ENCODE data around the gene VSIG2. TPM values are rescaled to one million over a fixed set of nuclear protein-coding genes. Genes with fewer than 3 reads are reported as not detected.

Gene VSIG2
- total and polyA plus RNA-seq, 2 donors (not counting 1 experiment from before 2014, with no cell fraction given), result not detected

DNA sequence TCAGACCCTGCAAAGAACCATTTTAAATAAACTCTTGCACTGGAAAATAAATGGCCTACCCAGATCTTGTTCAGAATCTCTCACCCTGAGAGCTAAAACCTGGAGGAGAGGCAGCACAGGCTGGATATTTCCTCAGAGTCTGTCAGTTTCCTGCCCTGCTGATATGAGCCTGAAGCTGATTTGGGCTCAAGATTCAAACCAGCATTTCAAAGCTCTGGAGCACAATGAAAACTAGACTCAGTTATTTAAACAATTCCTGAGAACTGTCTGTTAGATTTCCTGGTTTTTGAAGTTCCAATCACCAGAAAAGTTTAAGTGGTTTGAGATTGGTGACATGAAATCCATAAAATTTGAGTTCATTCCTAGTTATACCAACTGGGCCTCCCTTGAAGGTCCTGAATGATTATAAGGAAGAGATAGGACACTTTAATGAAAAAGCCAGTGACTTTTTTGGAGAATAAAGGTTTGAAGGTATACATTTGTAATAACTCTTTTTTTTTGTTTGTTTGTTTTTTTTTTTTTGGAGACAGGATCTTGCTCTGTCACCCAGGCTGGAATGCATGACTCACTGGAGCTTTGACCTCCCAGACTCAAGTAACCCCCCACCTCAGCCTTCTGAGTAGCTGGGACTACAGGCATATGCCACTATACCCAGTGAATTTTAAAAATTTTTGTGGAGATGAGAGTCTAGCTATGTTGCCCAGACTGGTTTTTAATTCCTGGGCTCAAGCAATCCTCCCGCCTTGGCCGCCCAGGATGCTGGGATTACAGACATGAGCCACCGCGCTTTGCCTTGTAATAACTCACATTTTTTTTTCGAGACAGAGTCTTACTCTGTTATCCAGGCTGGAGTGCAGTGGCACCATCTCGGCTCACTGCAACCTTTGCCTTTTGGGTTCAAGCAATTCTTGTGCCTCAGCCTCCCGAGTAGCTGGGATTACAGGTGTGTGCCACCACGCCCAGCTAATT is 18.0 kb upstream of the VSIG2 start:
- H3K9me3 ChIP-seq (ENCODE audit: control insufficient read depth, insufficient read depth, low read depth, low read length), result no peaks in the 10 kb centered on the region
- no peaks in the 10 kb centered on the region for H3K27me3 ChIP-seq (ENCODE audit: control insufficient read depth, insufficient read depth, low read length)
- H4K20me1 ChIP-seq (ENCODE audit: control insufficient read depth, extremely low read depth, insufficient read depth, low read length), result no peaks in the 10 kb centered on the region
- no peaks in the 10 kb centered on the region for H3K36me3 ChIP-seq (ENCODE audit: control insufficient read depth, insufficient read depth, low read length)
- no peak overlapping the region for H3K9ac ChIP-seq (ENCODE audit: insufficient read depth, low read length)
- no peak overlapping the region for H3K27ac ChIP-seq (ENCODE audit: insufficient read depth, low read length)
- TF ChIP-seq CTCF (conservative IDR thresholded peaks at IDR 0.05 in 1 of 2, IDR thresholded peaks at IDR 0.05 in 1 of 2; ENCODE audit: low read depth in 1 of 2, low read length in 2 of 2), result no peak
- no peak for TF ChIP-seq EZH2 (IDR thresholded peaks at IDR 0.05; ENCODE audit: low read length, missing control alignments)
- H3K4me2 ChIP-seq (ENCODE audit: extremely low read depth, insufficient read depth, low read length), result no peak overlapping the region
- no peak overlapping the region for H2AFZ ChIP-seq (ENCODE audit: low read length)
- no peaks in the 10 kb centered on the region for H3K79me2 ChIP-seq (ENCODE audit: control insufficient read depth, insufficient read depth, low read length)
- peak; percentile 36 to 61 for DNase-seq (ENCODE audit: low read depth in 2 of 2)
- no peaks in the 10 kb centered on the region for H3K4me1 ChIP-seq (ENCODE audit: control insufficient read depth, extremely low read depth, insufficient read depth, low read length)
- H3K4me3 ChIP-seq (replicated peaks in 1 of 4; ENCODE audit: control extremely low read depth in 1 of 4, insufficient read depth in 1 of 4, low read depth in 3 of 4, low read length in 4 of 4), result no peak overlapping the region

GRCh38 chr11:124768914-124769313 is 16.9 kb upstream of the VSIG2 start:
- Histone ChIP-seq H3K4me2 (ENCODE audit: extremely low read depth, insufficient read depth, low read length) (no peak overlapping the region), H3K9me3 (ENCODE audit: control insufficient read depth, insufficient read depth, low read depth, low read length) (no peaks in the 10 kb centered on the region), H2AFZ (ENCODE audit: low read length) (no peak overlapping the region), H3K4me1 (ENCODE audit: control insufficient read depth, extremely low read depth, insufficient read depth, low read length) (no peaks in the 10 kb centered on the region), H3K27ac (ENCODE audit: insufficient read depth, low read length) (no peak overlapping the region), H3K36me3 (ENCODE audit: control insufficient read depth, insufficient read depth, low read length) (peaks cover 2% of the 10 kb centered on the region), H3K27me3 (ENCODE audit: control insufficient read depth, insufficient read depth, low read length) (no peaks in the 10 kb centered on the region), H3K79me2 (ENCODE audit: control insufficient read depth, insufficient read depth, low read length) (no peaks in the 10 kb centered on the region), H4K20me1 (ENCODE audit: control insufficient read depth, extremely low read depth, insufficient read depth, low read length) (no peaks in the 10 kb centered on the region), H3K4me3 (replicated peaks in 1 of 4; ENCODE audit: control extremely low read depth in 1 of 4, insufficient read depth in 1 of 4, low read depth in 3 of 4, low read length in 4 of 4) (no peak overlapping the region), H3K9ac (ENCODE audit: insufficient read depth, low read length) (no peak overlapping the region)
- TF ChIP-seq CTCF (conservative IDR thresholded peaks at IDR 0.05 in 1 of 2, IDR thresholded peaks at IDR 0.05 in 1 of 2; ENCODE audit: low read depth in 1 of 2, low read length in 2 of 2) (no peak), EZH2 (IDR thresholded peaks at IDR 0.05; ENCODE audit: low read length, missing control alignments) (no peak)
- no peak for DNase-seq (ENCODE audit: low read depth in 2 of 2)

DNA sequence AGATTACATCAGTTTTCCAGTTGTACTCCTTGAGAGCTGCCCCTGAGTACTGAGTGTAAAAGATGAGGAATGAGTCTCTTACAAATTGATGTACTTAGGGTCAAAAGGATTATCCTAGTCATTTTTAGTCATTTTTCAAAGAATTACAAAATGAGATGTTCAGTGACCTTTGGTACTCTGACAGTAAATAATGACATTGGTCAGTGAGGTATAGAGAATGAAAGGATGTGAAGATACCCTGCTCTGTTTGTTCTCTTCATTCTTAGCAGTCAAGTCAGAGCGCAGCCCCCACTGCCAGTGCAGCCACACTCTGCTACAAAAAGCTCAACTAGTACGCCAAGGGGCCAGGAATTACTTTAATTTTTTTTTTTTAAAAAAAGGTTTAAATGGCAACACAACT is 14.1 kb upstream of the VSIG2 start:
- no peaks in the 10 kb centered on the region for H4K20me1 ChIP-seq (ENCODE audit: control insufficient read depth, extremely low read depth, insufficient read depth, low read length)
- H3K27me3 ChIP-seq (ENCODE audit: control insufficient read depth, insufficient read depth, low read length), result no peaks in the 10 kb centered on the region
- no peak overlapping the region for H2AFZ ChIP-seq (ENCODE audit: low read length)
- H3K79me2 ChIP-seq (ENCODE audit: control insufficient read depth, insufficient read depth, low read length), result no peaks in the 10 kb centered on the region
- no peak overlapping the region for H3K27ac ChIP-seq (ENCODE audit: insufficient read depth, low read length)
- no peak overlapping the region for H3K4me3 ChIP-seq (replicated peaks in 1 of 4; ENCODE audit: control extremely low read depth in 1 of 4, insufficient read depth in 1 of 4, low read depth in 3 of 4, low read length in 4 of 4)
- peaks cover 3% of the 10 kb centered on the region for H3K4me1 ChIP-seq (ENCODE audit: control insufficient read depth, extremely low read depth, insufficient read depth, low read length)
- peaks cover 2% of the 10 kb centered on the region for H3K36me3 ChIP-seq (ENCODE audit: control insufficient read depth, insufficient read depth, low read length)
- no peak overlapping the region for H3K4me2 ChIP-seq (ENCODE audit: extremely low read depth, insufficient read depth, low read length)
- no peaks in the 10 kb centered on the region for H3K9me3 ChIP-seq (ENCODE audit: control insufficient read depth, insufficient read depth, low read depth, low read length)
- TF ChIP-seq CTCF (conservative IDR thresholded peaks at IDR 0.05 in 1 of 2, IDR thresholded peaks at IDR 0.05 in 1 of 2; ENCODE audit: low read depth in 1 of 2, low read length in 2 of 2) (no peak), EZH2 (IDR thresholded peaks at IDR 0.05; ENCODE audit: low read length, missing control alignments) (no peak)
- no peak overlapping the region for H3K9ac ChIP-seq (ENCODE audit: insufficient read depth, low read length)
- DNase-seq (ENCODE audit: low read depth in 2 of 2), result no peak

Data from fibroblast of lung (primary cell).